Measurements from ENCODE around the gene PCBP3.

GRCh38 chr21:45954921-45955320, 311.4 kb downstream of the PCBP3 start:
- TF ChIP-seq GATAD2B (conservative IDR thresholded peaks at IDR 0.05; ENCODE audit: low read depth) (no peak), ETV6 (conservative IDR thresholded peaks at IDR 0.05 in 1 of 2, IDR thresholded peaks at IDR 0.05 in 1 of 2; ENCODE audit: borderline replicate concordance in 1 of 2, low read depth in 1 of 2) (no peak), EZH2 (IDR thresholded peaks at IDR 0.05; ENCODE audit: borderline replicate concordance, control insufficient read depth, low read depth, low read length) (no peak), BMI1 (IDR thresholded peaks at IDR 0.05; ENCODE audit: borderline replicate concordance) (no peak), RCOR1 (conservative IDR thresholded peaks at IDR 0.05; ENCODE audit: low read depth, low read length) (no peak), ATF2 (IDR thresholded peaks at IDR 0.05; ENCODE audit: low read length) (no peak), JUND (IDR thresholded peaks at IDR 0.05; ENCODE audit: low read depth, low read length) (no peak)
- TF ChIP-seq, protein P1, sequence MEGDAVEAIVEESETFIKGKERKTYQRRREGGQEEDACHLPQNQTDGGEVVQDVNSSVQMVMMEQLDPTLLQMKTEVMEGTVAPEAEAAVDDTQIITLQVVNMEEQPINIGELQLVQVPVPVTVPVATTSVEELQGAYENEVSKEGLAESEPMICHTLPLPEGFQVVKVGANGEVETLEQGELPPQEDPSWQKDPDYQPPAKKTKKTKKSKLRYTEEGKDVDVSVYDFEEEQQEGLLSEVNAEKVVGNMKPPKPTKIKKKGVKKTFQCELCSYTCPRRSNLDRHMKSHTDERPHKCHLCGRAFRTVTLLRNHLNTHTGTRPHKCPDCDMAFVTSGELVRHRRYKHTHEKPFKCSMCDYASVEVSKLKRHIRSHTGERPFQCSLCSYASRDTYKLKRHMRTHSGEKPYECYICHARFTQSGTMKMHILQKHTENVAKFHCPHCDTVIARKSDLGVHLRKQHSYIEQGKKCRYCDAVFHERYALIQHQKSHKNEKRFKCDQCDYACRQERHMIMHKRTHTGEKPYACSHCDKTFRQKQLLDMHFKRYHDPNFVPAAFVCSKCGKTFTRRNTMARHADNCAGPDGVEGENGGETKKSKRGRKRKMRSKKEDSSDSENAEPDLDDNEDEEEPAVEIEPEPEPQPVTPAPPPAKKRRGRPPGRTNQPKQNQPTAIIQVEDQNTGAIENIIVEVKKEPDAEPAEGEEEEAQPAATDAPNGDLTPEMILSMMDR (IDR thresholded peaks at IDR 0.05 in 2 of 3, conservative IDR thresholded peaks at IDR 0.05 in 1 of 3; ENCODE audit: control insufficient read depth in 2 of 3, extremely low read depth in 1 of 3, insufficient read depth in 1 of 3, low read depth in 3 of 3, low read length in 3 of 3), result no peak
- TF ChIP-seq, protein P2, sequence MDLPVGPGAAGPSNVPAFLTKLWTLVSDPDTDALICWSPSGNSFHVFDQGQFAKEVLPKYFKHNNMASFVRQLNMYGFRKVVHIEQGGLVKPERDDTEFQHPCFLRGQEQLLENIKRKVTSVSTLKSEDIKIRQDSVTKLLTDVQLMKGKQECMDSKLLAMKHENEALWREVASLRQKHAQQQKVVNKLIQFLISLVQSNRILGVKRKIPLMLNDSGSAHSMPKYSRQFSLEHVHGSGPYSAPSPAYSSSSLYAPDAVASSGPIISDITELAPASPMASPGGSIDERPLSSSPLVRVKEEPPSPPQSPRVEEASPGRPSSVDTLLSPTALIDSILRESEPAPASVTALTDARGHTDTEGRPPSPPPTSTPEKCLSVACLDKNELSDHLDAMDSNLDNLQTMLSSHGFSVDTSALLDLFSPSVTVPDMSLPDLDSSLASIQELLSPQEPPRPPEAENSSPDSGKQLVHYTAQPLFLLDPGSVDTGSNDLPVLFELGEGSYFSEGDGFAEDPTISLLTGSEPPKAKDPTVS (IDR thresholded peaks at IDR 0.05; ENCODE audit: low read depth, low read length), result no peak

Data from GM12878 (cell line).